B cell (primary cell): ENCODE measurements around the gene PSMD2.

Source experiments
- EZH2 ChIP-seq: IDR thresholded peaks from 2 replicates; pipeline ENCODE4 v1.6.1; 2012; ENCODE audit warnings: borderline replicate concordance, low read depth, mild to moderate bottlenecking, moderate library complexity, low read length; ENCODE audit not compliant: insufficient read depth, poor library complexity, severe bottlenecking
- TF ChIP-seq, protein P1 (sequence below): fragments of 200-600 bp; IDR thresholded peaks from one replicate; pipeline ENCODE4 v1.8.0; 2022; ENCODE audit warnings: antibody characterized with exemption, mild to moderate bottlenecking

DNA sequence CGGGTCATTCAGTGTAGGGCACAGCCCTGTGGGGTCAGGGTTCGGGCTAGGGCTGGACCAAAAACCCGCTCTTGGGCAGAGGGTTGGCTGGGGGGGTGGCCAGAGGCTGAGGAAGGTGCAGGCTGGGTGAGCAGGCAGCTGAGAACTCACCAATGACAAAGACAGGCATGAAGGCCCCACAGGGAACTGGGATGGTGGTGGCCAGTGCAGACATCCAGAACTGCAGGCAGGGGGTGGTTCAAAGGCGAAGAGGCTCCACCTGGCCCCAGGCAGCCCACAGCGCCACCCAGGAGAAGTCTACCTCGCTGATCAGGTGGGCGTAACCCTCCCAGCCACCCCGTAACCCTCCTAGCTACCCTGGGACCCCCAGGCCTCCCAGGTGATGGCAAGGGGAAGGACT lies 55.7 kb downstream of the PSMD2 start:
- TF ChIP-seq, protein P1, sequence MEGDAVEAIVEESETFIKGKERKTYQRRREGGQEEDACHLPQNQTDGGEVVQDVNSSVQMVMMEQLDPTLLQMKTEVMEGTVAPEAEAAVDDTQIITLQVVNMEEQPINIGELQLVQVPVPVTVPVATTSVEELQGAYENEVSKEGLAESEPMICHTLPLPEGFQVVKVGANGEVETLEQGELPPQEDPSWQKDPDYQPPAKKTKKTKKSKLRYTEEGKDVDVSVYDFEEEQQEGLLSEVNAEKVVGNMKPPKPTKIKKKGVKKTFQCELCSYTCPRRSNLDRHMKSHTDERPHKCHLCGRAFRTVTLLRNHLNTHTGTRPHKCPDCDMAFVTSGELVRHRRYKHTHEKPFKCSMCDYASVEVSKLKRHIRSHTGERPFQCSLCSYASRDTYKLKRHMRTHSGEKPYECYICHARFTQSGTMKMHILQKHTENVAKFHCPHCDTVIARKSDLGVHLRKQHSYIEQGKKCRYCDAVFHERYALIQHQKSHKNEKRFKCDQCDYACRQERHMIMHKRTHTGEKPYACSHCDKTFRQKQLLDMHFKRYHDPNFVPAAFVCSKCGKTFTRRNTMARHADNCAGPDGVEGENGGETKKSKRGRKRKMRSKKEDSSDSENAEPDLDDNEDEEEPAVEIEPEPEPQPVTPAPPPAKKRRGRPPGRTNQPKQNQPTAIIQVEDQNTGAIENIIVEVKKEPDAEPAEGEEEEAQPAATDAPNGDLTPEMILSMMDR: no peak
- no peak for TF ChIP-seq EZH2
